Esophagus (tissue), 2 donors: ENCODE results near the gene CEACAM20. TPM values are rescaled to one million over a fixed set of nuclear protein-coding genes. Genes with fewer than 3 reads are reported as not detected.
"Not testable (repeated sequence)": the region's sequence is repeated elsewhere in the genome, so short reads cannot be mapped to it uniquely, and the experiment has no call there.

ENCODE experiments used
- H3K27ac ChIP-seq, 2 donors: one replicate each; pipeline ENCODE4 v1.5.1; 2013; ENCODE audit warnings: low read depth in 2 of 2, mild to moderate bottlenecking in 2 of 2, inconsistent platforms in 1 of 2, low read length in 1 of 2, moderate library complexity in 1 of 2
- H3K27me3 ChIP-seq, 2 donors: one replicate each; pipeline ENCODE4 v1.6.1; 2013; ENCODE audit warnings: low read length in 2 of 2, control low read depth in 1 of 2, mild to moderate bottlenecking in 1 of 2; ENCODE audit not compliant: insufficient read depth in 2 of 2, control insufficient read depth in 1 of 2
- H3K36me3 ChIP-seq, 2 donors: one replicate each; pipeline ENCODE4 v1.6.1; 2013; ENCODE audit warnings: low read length in 1 of 2; ENCODE audit not compliant: control insufficient read depth in 2 of 2, insufficient read depth in 2 of 2
- H3K4me1 ChIP-seq, 2 donors: one replicate each; pipeline ENCODE4 v1.6.1; 2013; ENCODE audit warnings: low read length in 1 of 2; ENCODE audit not compliant: control insufficient read depth in 2 of 2, insufficient read depth in 2 of 2
- H3K4me3 ChIP-seq, 2 donors: one replicate each; pipeline ENCODE4 v1.5.1; 2013; ENCODE audit warnings: low read length in 2 of 2, mild to moderate bottlenecking in 2 of 2, low read depth in 1 of 2, moderate library complexity in 1 of 2
- H3K9me3 ChIP-seq, 2 donors: one replicate each; pipeline ENCODE4 v1.6.1; 2013; ENCODE audit warnings: mild to moderate bottlenecking in 2 of 2, low read depth in 1 of 2, low read length in 1 of 2, moderate library complexity in 1 of 2; ENCODE audit not compliant: control insufficient read depth in 2 of 2, insufficient read depth in 1 of 2
- WGBS, 2 donors: extraction: QIAGEN DNeasy Blood & Tissue Kit; methylation state at CpG; one replicate each; pipeline ENCODE4 v1.1.7; 2013; 5-methylcytosine and 5-hydroxymethylcytosine counted together
- polyA plus RNA-seq, 2 donors: library from polyadenylated mRNA; stranded (reverse); fragments of 200-250 nt; gene quantifications; one replicate each; pipeline ENCODE4 v1.2.3, GENCODE V29; 2013
- donor health status: healthy with polysubstance abuse.
- donor health status: Bipolar disorder and iron deficiency.

Gene CEACAM20
- polyA plus RNA-seq, 2 donors, result not detected

- no peaks in the 10 kb centered on the region for H3K9me3 ChIP-seq
- H3K36me3 ChIP-seq, result no peaks in the 10 kb centered on the region
- no peaks in the 10 kb centered on the region for H3K4me1 ChIP-seq
- H3K27me3 ChIP-seq, result no peaks in the 10 kb centered on the region
- H3K4me3 ChIP-seq, result no peak overlapping the region
- WGBS, 2 donors, result 42 to 50% methylated on average over 13 of the region's 13 CpGs
- no peak overlapping the region for H3K27ac ChIP-seq
These were observed 41.7 kb upstream of the CEACAM20 start for GRCh38 chr19:44570984-44571684.

DNA sequence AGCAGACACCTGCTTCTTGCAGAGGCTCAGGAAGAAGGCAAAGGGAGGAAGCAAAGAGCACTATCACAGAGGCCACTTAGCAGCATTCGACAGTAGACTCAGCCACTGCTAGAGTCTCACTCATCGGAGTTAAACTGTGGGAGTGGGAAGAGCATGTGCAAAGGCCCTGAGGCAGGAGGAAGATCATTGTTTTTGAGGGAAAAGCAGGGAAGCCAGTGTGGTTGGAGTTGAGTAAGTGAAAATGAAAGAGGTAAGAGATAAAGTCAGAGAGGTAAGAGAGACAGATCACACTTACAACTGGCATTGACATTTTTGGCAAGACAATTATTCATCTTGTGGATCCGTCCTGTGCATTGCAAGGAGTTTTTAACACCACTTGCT lies 41.1 kb upstream of the CEACAM20 start:
- Histone ChIP-seq H3K4me3 (no peak overlapping the region), H3K27me3 (no peaks in the 10 kb centered on the region), H3K27ac (no peak overlapping the region), H3K36me3 (no peaks in the 10 kb centered on the region), H3K4me1 (no peaks in the 10 kb centered on the region), H3K9me3 (no peaks in the 10 kb centered on the region)
- 45 to 47% methylated on average over 3 of the region's 3 CpGs for WGBS, 2 donors

DNA sequence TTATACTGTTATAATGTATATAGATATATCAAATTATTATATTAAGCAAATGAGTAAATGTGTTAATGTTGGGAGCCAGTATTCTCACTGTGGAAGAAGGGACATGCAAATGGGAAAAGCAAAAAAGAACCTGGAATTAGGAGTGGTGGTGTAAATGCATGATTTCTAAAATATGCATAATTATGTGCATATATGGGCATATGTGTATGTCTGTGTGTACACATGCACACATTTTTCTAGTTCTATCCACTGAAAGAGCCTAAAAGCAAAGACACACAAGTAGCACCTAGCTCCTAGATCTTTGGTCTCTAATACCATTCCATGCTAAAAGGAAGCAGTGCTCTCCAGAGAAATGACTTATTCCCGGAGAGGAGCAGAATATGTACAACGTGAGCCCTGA lies 38.3 kb upstream of the CEACAM20 start:
- no peaks in the 10 kb centered on the region for H3K27me3 ChIP-seq
- WGBS, 2 donors, result 71 to 74% methylated on average over 2 of the region's 2 CpGs
- no peaks in the 10 kb centered on the region for H3K36me3 ChIP-seq
- no peak overlapping the region for H3K4me3 ChIP-seq
- H3K4me1 ChIP-seq, result no peaks in the 10 kb centered on the region
- no peak overlapping the region for H3K27ac ChIP-seq
- H3K9me3 ChIP-seq, result no peaks in the 10 kb centered on the region

DNA sequence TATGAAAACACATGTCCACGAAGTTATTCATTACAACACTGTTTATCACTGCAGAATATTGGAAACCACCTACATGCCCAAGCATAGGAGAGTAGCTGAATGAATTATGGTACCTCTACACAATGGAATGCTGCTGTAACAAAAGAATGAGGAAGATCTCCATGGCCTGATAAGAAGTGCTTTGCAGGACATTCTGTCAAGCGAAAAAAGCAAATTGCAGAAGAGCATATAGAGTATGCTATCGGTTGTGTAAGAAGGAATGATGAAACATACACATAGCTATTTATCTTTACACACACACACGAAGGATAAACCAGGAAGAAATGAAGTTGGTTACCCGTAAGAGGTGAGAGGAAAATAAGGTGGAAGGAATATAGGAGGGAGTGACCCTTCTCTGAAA lies 37.5 kb upstream of the CEACAM20 start:
- no peaks in the 10 kb centered on the region for H3K9me3 ChIP-seq
- H3K4me1 ChIP-seq, result no peaks in the 10 kb centered on the region
- H3K27ac ChIP-seq, result no peak overlapping the region
- no peak overlapping the region for H3K4me3 ChIP-seq
- no peaks in the 10 kb centered on the region for H3K27me3 ChIP-seq
- H3K36me3 ChIP-seq, result no peaks in the 10 kb centered on the region
- 43 to 54% methylated on average over 5 of the region's 5 CpGs for WGBS, 2 donors

DNA sequence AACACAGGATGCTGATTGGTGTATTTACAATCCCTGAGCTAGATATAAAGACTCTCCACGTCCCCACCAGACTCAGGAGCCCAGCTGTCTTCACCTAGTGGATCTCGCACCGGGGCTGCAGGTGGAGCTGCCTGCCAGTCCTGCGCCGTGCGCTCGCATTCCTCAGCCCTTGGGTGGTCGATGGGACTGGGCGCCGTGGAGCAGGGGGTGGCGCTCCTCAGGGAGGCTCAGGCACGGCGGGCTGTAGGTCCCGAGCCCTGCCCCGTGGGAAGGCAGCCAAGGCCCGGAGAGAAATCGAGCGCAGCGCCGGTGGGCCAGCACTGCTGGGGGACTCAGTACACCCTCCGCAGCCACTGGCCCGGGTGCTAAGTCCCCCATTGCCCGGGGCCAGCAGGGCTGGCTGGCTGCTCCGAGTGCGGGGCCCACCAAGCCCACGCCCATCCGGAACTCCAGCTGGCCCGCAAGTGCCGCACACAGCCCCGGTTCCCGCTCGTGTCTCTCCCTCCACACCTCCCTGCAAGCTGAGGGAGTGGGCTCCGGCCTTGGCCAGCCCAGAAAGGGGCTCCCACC lies 33.7 kb upstream of the CEACAM20 start:
- H3K36me3 ChIP-seq, result not testable (repeated sequence)
- 92 to 94% methylated on average over 27 to 33 of the region's 33 CpGs for WGBS, 2 donors

GRCh38 chr19:44557933-44558332 lies 28.5 kb upstream of the CEACAM20 start:
- Histone ChIP-seq H3K36me3 (no peaks in the 10 kb centered on the region), H3K27ac (no peak overlapping the region), H3K9me3 (no peaks in the 10 kb centered on the region), H3K4me1 (no peaks in the 10 kb centered on the region), H3K27me3 (no peaks in the 10 kb centered on the region), H3K4me3 (no peak overlapping the region)
- WGBS, 2 donors, result 81 to 84% methylated on average over 2 of the region's 2 CpGs

More for the DNA sequence above, 33.7 kb upstream of the CEACAM20 start:
- not testable (repeated sequence) for H3K9me3 ChIP-seq, H3K4me3 ChIP-seq, H3K4me1 ChIP-seq, H3K27me3 ChIP-seq, H3K27ac ChIP-seq

DNA sequence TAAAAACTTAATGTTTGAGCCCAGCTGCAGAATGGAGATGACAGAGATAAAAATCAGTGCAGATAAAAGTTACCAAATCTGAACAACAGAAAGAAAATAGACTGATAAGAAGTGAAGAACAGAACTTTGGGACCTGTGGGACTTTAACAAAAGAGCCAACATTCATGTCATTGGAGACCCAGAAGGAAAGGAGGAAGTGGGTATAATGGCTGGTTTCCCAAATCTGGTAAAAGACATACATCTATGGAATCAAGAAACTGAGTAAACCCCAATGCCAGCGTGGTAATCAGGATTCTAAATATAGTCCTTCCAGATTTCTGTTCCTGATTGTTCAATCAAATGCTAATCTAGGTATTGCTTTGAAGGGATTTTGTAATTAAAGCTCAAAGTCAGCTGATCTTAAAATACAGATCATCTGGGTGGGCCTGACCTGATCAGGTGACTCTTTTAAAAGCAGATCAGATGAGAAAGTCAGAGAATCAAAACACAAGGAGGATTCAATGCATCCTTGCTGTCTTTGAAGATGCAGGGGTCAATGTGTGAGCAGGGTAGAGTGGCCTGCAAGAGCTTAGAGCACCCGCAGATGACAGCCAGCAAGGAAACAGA lies 25.3 kb upstream of the CEACAM20 start:
- Histone ChIP-seq H3K9me3 (no peaks in the 10 kb centered on the region), H3K27me3 (no peaks in the 10 kb centered on the region), H3K4me1 (no peaks in the 10 kb centered on the region), H3K36me3 (no peaks in the 10 kb centered on the region), H3K4me3 (no peak overlapping the region), H3K27ac (no peak overlapping the region)
- 73 to 75% methylated on average over 2 of the region's 2 CpGs for WGBS, 2 donors

- Histone ChIP-seq H3K27me3 (no peaks in the 10 kb centered on the region), H3K9me3 (no peaks in the 10 kb centered on the region), H3K4me1 (no peaks in the 10 kb centered on the region), H3K27ac (no peak overlapping the region), H3K36me3 (no peaks in the 10 kb centered on the region), H3K4me3 (no peak overlapping the region)
- WGBS, 2 donors, result 37 to 42% methylated on average over 6 of the region's 6 CpGs
These were observed 24.1 kb upstream of the CEACAM20 start for GRCh38 chr19:44553478-44554171.

DNA sequence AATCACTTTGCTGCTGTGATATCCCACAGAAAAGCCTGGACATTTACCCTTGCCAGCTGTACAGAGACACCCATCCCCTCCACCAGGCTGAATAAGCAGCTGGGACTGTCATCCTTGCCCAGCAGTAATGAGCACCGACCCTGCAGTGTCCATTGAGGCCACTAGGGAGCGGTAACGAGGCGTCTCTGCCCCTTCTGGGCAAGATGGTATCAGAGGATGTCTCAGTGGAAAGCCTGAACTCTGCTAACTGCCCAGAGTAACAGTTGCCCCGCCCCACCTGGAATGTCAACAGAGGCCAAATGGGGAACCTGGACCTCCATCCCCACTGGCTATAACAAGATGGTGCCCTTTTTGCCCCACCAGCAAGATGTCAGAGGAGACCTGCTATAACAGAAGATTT lies 22.8 kb upstream of the CEACAM20 start:
- Histone ChIP-seq H3K27me3 (no peaks in the 10 kb centered on the region), H3K4me3 (no peak overlapping the region), H3K27ac (no peak overlapping the region), H3K9me3 (no peaks in the 10 kb centered on the region), H3K4me1 (no peaks in the 10 kb centered on the region), H3K36me3 (no peaks in the 10 kb centered on the region)
- WGBS, 2 donors, result 4 to 8% methylated on average over 5 of the region's 5 CpGs
